Measurements from ENCODE around the gene RAMP3.

RAMP3 gene

DNA sequence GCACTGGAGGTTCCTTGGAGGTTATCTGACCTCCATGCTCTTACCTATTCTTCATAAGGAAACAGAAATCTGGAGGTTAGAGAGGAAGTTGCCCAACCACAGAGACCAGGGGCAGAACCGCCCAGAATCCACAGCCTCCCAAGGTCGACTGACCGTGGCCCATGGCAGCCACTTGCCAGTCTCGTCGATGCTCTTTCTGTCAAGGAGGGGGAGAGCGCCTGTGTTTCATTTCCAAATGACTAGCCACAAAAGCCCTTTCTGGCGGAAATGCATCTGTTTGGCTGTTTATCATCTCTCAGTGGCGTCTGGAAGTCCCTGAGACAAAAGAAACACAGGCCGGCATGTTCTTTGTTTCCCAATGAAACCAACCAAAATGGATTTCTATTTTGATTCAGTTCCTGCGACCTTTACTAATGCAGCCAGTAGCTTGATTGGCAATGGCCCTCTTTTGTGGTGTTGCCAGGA lies 2.9 kb downstream of the RAMP3 start:
- Histone ChIP-seq H3K36me3 (ENCODE audit: control insufficient read depth in 4 of 4, insufficient read depth in 4 of 4, low read length in 3 of 4) (no peaks in the 10 kb centered on the region), H3K27me3 (replicated peaks in 2 of 5; ENCODE audit: control insufficient read depth in 4 of 5, insufficient read depth in 5 of 5, low read length in 4 of 5) (peaks cover 0 to 38% (median 25%) of the 10 kb centered on the region in 5 experiments), H3K27ac (ENCODE audit: insufficient read depth in 1 of 2, low read depth in 1 of 2, low read length in 2 of 2, poor library complexity in 1 of 2, severe bottlenecking in 2 of 2) (no peak overlapping the region), H3K4me3 (ENCODE audit: control insufficient read depth in 1 of 7, extremely low read depth in 1 of 7, insufficient read depth in 4 of 7, low read depth in 2 of 7, low read length in 6 of 7) (no peak overlapping the region), H3K4me1 (ENCODE audit: control extremely low read depth in 1 of 4, control insufficient read depth in 4 of 4, insufficient read depth in 4 of 4, low read length in 3 of 4) (peaks cover 0 to 8% (median 3%) of the 10 kb centered on the region in 4 experiments), H3K9me3 (ENCODE audit: control extremely low read depth in 1 of 5, control insufficient read depth in 4 of 5, insufficient read depth in 2 of 5, low read depth in 1 of 5, low read length in 4 of 5) (peaks cover 0 to 12% (median 6%) of the 10 kb centered on the region in 5 experiments)
- 60% methylated on average over 10 of the region's 10 CpGs for whole genome bisulfite sequencing (ENCODE audit: insufficient coverage)
- DNase-seq, result peak in 2 of 3 donors; percentile 39
- POLR2A ChIA-PET, result no interaction called here
- CTCF ChIA-PET, result interaction anchor here (1.7 to 2.0 kb wide), 2 partner anchors 18 to 98 kb away, joined by 5 to 6 read pairs; no protein-coding TSS in a partner anchor

DNA sequence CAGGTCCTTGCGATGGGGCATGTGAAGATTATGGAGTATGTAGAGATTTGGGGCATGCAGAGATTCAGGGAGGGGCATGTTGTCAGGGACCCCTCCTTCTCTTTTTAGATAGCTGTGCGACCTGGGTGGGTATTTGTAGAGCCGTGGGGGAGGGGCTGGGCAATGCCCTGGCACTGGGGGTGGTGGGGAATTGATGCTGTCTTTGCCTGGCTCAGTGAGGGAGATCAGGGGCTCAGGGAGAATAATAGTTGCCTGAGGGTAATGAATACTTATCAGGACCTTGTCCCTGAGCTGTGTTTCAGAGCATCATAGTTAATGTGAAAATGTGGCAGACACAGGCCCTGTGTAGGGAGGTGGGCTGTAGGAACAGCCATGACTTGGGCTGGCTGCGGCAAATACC lies 3.5 kb downstream of the RAMP3 start:
- no peaks in the 10 kb centered on the region for H3K36me3 ChIP-seq (ENCODE audit: control insufficient read depth in 4 of 4, insufficient read depth in 4 of 4, low read length in 3 of 4)
- ChIA-PET POLR2A (no interaction called here), CTCF (interaction anchor here (1.7 to 2.0 kb wide), 2 partner anchors 17 to 98 kb away, joined by 5 to 6 read pairs; no protein-coding TSS in a partner anchor)
- WGBS (ENCODE audit: insufficient coverage), result 92% methylated on average over 2 of the region's 4 CpGs
- DNase-seq, result no peak
- no peak overlapping the region for H3K27ac ChIP-seq (ENCODE audit: insufficient read depth in 1 of 2, low read depth in 1 of 2, low read length in 2 of 2, poor library complexity in 1 of 2, severe bottlenecking in 2 of 2)
- H3K4me1 ChIP-seq (ENCODE audit: control extremely low read depth in 1 of 4, control insufficient read depth in 4 of 4, insufficient read depth in 4 of 4, low read length in 3 of 4), result peaks cover 0 to 8% (median 3%) of the 10 kb centered on the region in 4 experiments
- no peak overlapping the region for H3K4me3 ChIP-seq (ENCODE audit: control insufficient read depth in 1 of 7, extremely low read depth in 1 of 7, insufficient read depth in 4 of 7, low read depth in 2 of 7, low read length in 6 of 7)
- H3K27me3 ChIP-seq (replicated peaks in 2 of 5; ENCODE audit: control insufficient read depth in 4 of 5, insufficient read depth in 5 of 5, low read length in 4 of 5), result peaks cover 0 to 34% (median 24%) of the 10 kb centered on the region in 5 experiments
- H3K9me3 ChIP-seq (ENCODE audit: control extremely low read depth in 1 of 5, control insufficient read depth in 4 of 5, insufficient read depth in 2 of 5, low read depth in 1 of 5, low read length in 4 of 5), result peaks cover 0 to 12% (median 6%) of the 10 kb centered on the region in 5 experiments

GRCh38 chr7:45161842-45162241 lies 4.3 kb downstream of the RAMP3 start:
- ChIA-PET CTCF (interaction anchor here (2.0 kb wide), 1 partner anchor 17 kb away, joined by 6 read pairs; no protein-coding TSS in a partner anchor), POLR2A (no interaction called here)

GRCh38 chr7:45162311-45162845 lies 4.8 kb downstream of the RAMP3 start:
- peaks cover 0 to 21% (median 14%) of the 10 kb centered on the region in 5 experiments for H3K27me3 ChIP-seq (replicated peaks in 2 of 5; ENCODE audit: control insufficient read depth in 4 of 5, insufficient read depth in 5 of 5, low read length in 4 of 5)
- H3K4me3 ChIP-seq (ENCODE audit: control insufficient read depth in 1 of 7, extremely low read depth in 1 of 7, insufficient read depth in 4 of 7, low read depth in 2 of 7, low read length in 6 of 7), result no peak overlapping the region
- no peaks in the 10 kb centered on the region for H3K36me3 ChIP-seq (ENCODE audit: control insufficient read depth in 4 of 4, insufficient read depth in 4 of 4, low read length in 3 of 4)
- H3K9me3 ChIP-seq (ENCODE audit: control extremely low read depth in 1 of 5, control insufficient read depth in 4 of 5, insufficient read depth in 2 of 5, low read depth in 1 of 5, low read length in 4 of 5), result peaks cover 0 to 12% (median 6%) of the 10 kb centered on the region in 5 experiments
- H3K4me1 ChIP-seq (ENCODE audit: control extremely low read depth in 1 of 4, control insufficient read depth in 4 of 4, insufficient read depth in 4 of 4, low read length in 3 of 4), result peaks cover 0 to 3% (median 0%) of the 10 kb centered on the region in 4 experiments
- DNase-seq, result no peak
- CTCF ChIA-PET, result interaction anchor here (1.4 to 2.0 kb wide), 3 partner anchors 8 to 16 kb away, joined by 3 to 6 read pairs (median 4); no protein-coding TSS in a partner anchor
- 58% methylated on average over 2 of the region's 3 CpGs for WGBS (ENCODE audit: insufficient coverage)
- POLR2A ChIA-PET, result no interaction called here
- H3K27ac ChIP-seq (ENCODE audit: insufficient read depth in 1 of 2, low read depth in 1 of 2, low read length in 2 of 2, poor library complexity in 1 of 2, severe bottlenecking in 2 of 2), result no peak overlapping the region

More at GRCh38 chr7:45161842-45162241, 4.3 kb downstream of the RAMP3 start:
- Histone ChIP-seq H3K4me3 (ENCODE audit: control insufficient read depth in 1 of 7, extremely low read depth in 1 of 7, insufficient read depth in 4 of 7, low read depth in 2 of 7, low read length in 6 of 7) (no peak overlapping the region), H3K4me1 (ENCODE audit: control extremely low read depth in 1 of 4, control insufficient read depth in 4 of 4, insufficient read depth in 4 of 4, low read length in 3 of 4) (peaks cover 0 to 8% (median 3%) of the 10 kb centered on the region in 4 experiments), H3K27me3 (replicated peaks in 2 of 5; ENCODE audit: control insufficient read depth in 4 of 5, insufficient read depth in 5 of 5, low read length in 4 of 5) (peaks cover 0 to 26% (median 18%) of the 10 kb centered on the region in 5 experiments), H3K9me3 (ENCODE audit: control extremely low read depth in 1 of 5, control insufficient read depth in 4 of 5, insufficient read depth in 2 of 5, low read depth in 1 of 5, low read length in 4 of 5) (peaks cover 0 to 12% (median 6%) of the 10 kb centered on the region in 5 experiments), H3K27ac (ENCODE audit: insufficient read depth in 1 of 2, low read depth in 1 of 2, low read length in 2 of 2, poor library complexity in 1 of 2, severe bottlenecking in 2 of 2) (no peak overlapping the region), H3K36me3 (ENCODE audit: control insufficient read depth in 4 of 4, insufficient read depth in 4 of 4, low read length in 3 of 4) (no peaks in the 10 kb centered on the region)
- WGBS (ENCODE audit: insufficient coverage), result 95% methylated on average over 8 of the region's 9 CpGs
- DNase-seq, result no peak

GRCh38 chr7:45162943-45163691 lies 5.5 kb downstream of the RAMP3 start:
- peaks cover 0 to 15% (median 11%) of the 10 kb centered on the region in 5 experiments for H3K27me3 ChIP-seq (replicated peaks in 2 of 5; ENCODE audit: control insufficient read depth in 4 of 5, insufficient read depth in 5 of 5, low read length in 4 of 5)
- no peak for DNase-seq
- CTCF ChIA-PET, result interaction anchor here (1.4 kb wide), 2 partner anchors 9 to 10 kb away, joined by 3 to 4 read pairs; no protein-coding TSS in a partner anchor

DNA sequence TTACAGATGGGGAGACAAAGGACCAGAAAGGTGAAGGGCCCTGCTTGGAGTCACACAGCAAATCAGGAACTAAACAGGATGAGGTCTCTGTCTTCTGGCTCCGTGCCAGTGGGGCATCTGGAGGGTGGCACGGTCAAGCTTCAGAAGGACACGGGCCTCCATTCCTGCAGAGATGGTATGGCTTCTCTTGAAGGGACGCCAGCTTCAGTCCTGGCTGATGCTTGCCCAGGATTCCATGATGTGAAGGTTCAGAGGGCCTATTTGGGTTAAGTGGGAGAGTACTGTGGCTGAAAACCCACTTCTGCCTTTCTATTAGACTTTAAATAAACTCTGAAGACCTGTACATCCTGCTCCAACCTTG lies 6.1 kb downstream of the RAMP3 start:
- peaks cover 0 to 12% (median 6%) of the 10 kb centered on the region in 5 experiments for H3K9me3 ChIP-seq (ENCODE audit: control extremely low read depth in 1 of 5, control insufficient read depth in 4 of 5, insufficient read depth in 2 of 5, low read depth in 1 of 5, low read length in 4 of 5)
- H3K27ac ChIP-seq (ENCODE audit: insufficient read depth in 1 of 2, low read depth in 1 of 2, low read length in 2 of 2, poor library complexity in 1 of 2, severe bottlenecking in 2 of 2), result no peak overlapping the region
- ChIA-PET CTCF (interaction anchor here (1.4 kb wide), 2 partner anchors 9 to 10 kb away, joined by 3 to 4 read pairs; no protein-coding TSS in a partner anchor), POLR2A (interaction anchor here (0.6 kb wide), 1 partner anchor 694 kb away, joined by 3 read pairs; no protein-coding TSS in a partner anchor)
- H3K36me3 ChIP-seq (ENCODE audit: control insufficient read depth in 4 of 4, insufficient read depth in 4 of 4, low read length in 3 of 4), result no peaks in the 10 kb centered on the region
- no peak for DNase-seq
- WGBS (ENCODE audit: insufficient coverage), result 100% methylated on average over 4 of the region's 4 CpGs
- H3K4me3 ChIP-seq (ENCODE audit: control insufficient read depth in 1 of 7, extremely low read depth in 1 of 7, insufficient read depth in 4 of 7, low read depth in 2 of 7, low read length in 6 of 7), result no peak overlapping the region
- H3K4me1 ChIP-seq (ENCODE audit: control extremely low read depth in 1 of 4, control insufficient read depth in 4 of 4, insufficient read depth in 4 of 4, low read length in 3 of 4), result no peaks in the 10 kb centered on the region
- H3K27me3 ChIP-seq (replicated peaks in 2 of 5; ENCODE audit: control insufficient read depth in 4 of 5, insufficient read depth in 5 of 5, low read length in 4 of 5), result peaks cover 0 to 10% (median 5%) of the 10 kb centered on the region in 5 experiments

More at GRCh38 chr7:45162943-45163691, 5.5 kb downstream of the RAMP3 start:
- no peak overlapping the region for H3K4me3 ChIP-seq (ENCODE audit: control insufficient read depth in 1 of 7, extremely low read depth in 1 of 7, insufficient read depth in 4 of 7, low read depth in 2 of 7, low read length in 6 of 7)
- H3K27ac ChIP-seq (ENCODE audit: insufficient read depth in 1 of 2, low read depth in 1 of 2, low read length in 2 of 2, poor library complexity in 1 of 2, severe bottlenecking in 2 of 2), result no peak overlapping the region
- POLR2A ChIA-PET, result interaction anchor here (0.6 kb wide), 1 partner anchor 695 kb away, joined by 3 read pairs; no protein-coding TSS in a partner anchor
- WGBS (ENCODE audit: insufficient coverage), result no CpG with 5 or more reads among the region's 2 CpGs
- H3K9me3 ChIP-seq (ENCODE audit: control extremely low read depth in 1 of 5, control insufficient read depth in 4 of 5, insufficient read depth in 2 of 5, low read depth in 1 of 5, low read length in 4 of 5), result peaks cover 0 to 12% (median 6%) of the 10 kb centered on the region in 5 experiments
- H3K36me3 ChIP-seq (ENCODE audit: control insufficient read depth in 4 of 4, insufficient read depth in 4 of 4, low read length in 3 of 4), result no peaks in the 10 kb centered on the region
- H3K4me1 ChIP-seq (ENCODE audit: control extremely low read depth in 1 of 4, control insufficient read depth in 4 of 4, insufficient read depth in 4 of 4, low read length in 3 of 4), result no peaks in the 10 kb centered on the region
